ENCODE data around the gene KLF5. TPM values are rescaled to one million over a fixed set of nuclear protein-coding genes. Genes with fewer than 3 reads are reported as not detected.

KLF5 gene
- total and polyA plus RNA-seq, 10 of the 15 experiments (the other 5 are each of a cell fraction or from before 2014, with no cell fraction given), result 0.43 to 5.2 (median 1.0) TPM

DNA sequence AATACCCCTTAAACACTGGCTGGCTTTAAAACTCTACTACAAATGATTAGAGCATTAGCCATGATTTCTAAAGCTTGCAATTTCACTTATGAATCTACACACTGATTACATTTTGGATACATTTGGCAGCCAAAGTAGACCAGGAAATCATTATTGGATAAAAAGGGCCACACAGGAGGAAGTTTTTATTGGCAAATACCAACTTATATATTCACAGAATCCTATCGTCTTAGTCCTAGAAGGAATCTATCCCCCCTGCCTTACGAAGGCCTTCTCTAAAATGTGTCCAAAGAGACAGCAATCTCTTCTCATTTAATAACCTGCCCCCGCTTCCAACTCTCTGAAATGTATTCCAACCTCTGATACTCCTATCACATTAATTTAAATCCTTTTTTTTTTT lies 52.5 kb downstream of the KLF5 start (continued):
- TF ChIP-seq ZBTB4 (CRISPR knock-in tag; IDR thresholded peaks at IDR 0.05) (no peak), E4F1 (IDR thresholded peaks at IDR 0.05; ENCODE audit: borderline replicate concordance, partially characterized antibody) (no peak), SP1 (IDR thresholded peaks at IDR 0.05; ENCODE audit: low read depth, low read length) (no peak), CHD2 (IDR thresholded peaks at IDR 0.05; ENCODE audit: borderline replicate concordance, low read depth, low read length) (no peak), SUZ12 (IDR thresholded peaks at IDR 0.05; ENCODE audit: unreplicated experiment) (no peak)

DNA sequence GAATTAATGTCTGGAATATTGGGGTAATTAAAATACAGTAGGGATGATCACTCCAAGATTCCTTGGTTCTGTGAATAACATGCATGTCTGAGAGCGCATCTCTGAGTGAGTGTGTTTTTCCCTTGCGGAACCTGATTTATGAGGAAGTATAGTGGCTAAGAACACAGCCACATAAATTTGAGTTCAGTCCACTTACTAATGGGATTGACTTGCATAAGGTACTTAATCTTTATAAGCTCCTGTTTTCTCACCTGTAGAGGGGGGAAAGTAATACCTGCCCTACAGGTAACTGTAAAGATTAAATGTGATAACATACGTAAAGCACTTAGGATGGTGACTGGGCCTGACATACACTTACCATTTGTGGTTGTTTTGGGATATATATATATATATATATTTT lies 60.8 kb downstream of the KLF5 start:
- H2AFZ ChIP-seq (ENCODE audit: control insufficient read depth, low read depth, low read length), result no peak overlapping the region
- RAD21 ChIA-PET (ENCODE audit: unreplicated experiment), result no interaction called here
- SMC1A ChIA-PET (ENCODE audit: uncharacterized antibody, unreplicated experiment), result no interaction called here
- no peak overlapping the region for H3K9ac ChIP-seq (ENCODE audit: control insufficient read depth, insufficient read depth, low read length)
- FAIRE-seq (no peak), DNase-seq (ENCODE audit: low read depth, low spot score) (no peak), ATAC-seq (no peak)
- H3K27ac ChIP-seq (ENCODE audit: control insufficient read depth, insufficient read depth), result no peak overlapping the region
- H3K9me3 ChIP-seq (replicated peaks; ENCODE audit: control insufficient read depth, insufficient read depth, low read length), result no peaks in the 10 kb centered on the region
- intact Hi-C loops (cut with micrococcal nuclease; ENCODE audit: unreplicated experiment), result no loop called here
- H3K27me3 ChIP-seq (replicated peaks in 1 of 2; ENCODE audit: control insufficient read depth in 2 of 2, insufficient read depth in 2 of 2, low read length in 1 of 2), result no peaks in the 10 kb centered on the region
- in situ Hi-C loops (cut with MboI), result no loop called here
- WGBS (ENCODE audit: insufficient coverage, insufficient replicate concordance, low lambda C conversion rate, missing lambda C conversion rate), result 98% methylated on average over 3 of the region's 3 CpGs
- no peaks in the 10 kb centered on the region for H3K4me1 ChIP-seq (ENCODE audit: control insufficient read depth, insufficient read depth, low read length)
- CTCF ChIA-PET, result no interaction called here
- POLR2A ChIA-PET, result no interaction called here
- H4K20me1 ChIP-seq (ENCODE audit: control insufficient read depth, insufficient read depth), result no peaks in the 10 kb centered on the region
- no TSS peak for BruUV-seq (replicated peaks)
- no peaks in the 10 kb centered on the region for H3K79me2 ChIP-seq (ENCODE audit: control insufficient read depth, insufficient read depth, low read length)
- no peaks in the 10 kb centered on the region for H3K36me3 ChIP-seq (ENCODE audit: control insufficient read depth in 2 of 2, insufficient read depth in 2 of 2, low read length in 1 of 2)
- H3K4me3 ChIP-seq, result no peak overlapping the region
- no peak overlapping the region for H3K4me2 ChIP-seq (ENCODE audit: control insufficient read depth, insufficient read depth)
- no peak for TF ChIP-seq TCF12 (IDR thresholded peaks at IDR 0.05; ENCODE audit: low read depth, low read length)
- TF ChIP-seq, protein P1, sequence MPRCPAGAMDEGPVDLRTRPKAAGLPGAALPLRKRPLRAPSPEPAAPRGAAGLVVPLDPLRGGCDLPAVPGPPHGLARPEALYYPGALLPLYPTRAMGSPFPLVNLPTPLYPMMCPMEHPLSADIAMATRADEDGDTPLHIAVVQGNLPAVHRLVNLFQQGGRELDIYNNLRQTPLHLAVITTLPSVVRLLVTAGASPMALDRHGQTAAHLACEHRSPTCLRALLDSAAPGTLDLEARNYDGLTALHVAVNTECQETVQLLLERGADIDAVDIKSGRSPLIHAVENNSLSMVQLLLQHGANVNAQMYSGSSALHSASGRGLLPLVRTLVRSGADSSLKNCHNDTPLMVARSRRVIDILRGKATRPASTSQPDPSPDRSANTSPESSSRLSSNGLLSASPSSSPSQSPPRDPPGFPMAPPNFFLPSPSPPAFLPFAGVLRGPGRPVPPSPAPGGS (IDR thresholded peaks at IDR 0.05; ENCODE audit: borderline replicate concordance, insufficient read depth, low read depth, low read length, poor library complexity, severe bottlenecking), result no peak
- TF ChIP-seq ZNF207 (IDR thresholded peaks at IDR 0.05; ENCODE audit: borderline replicate concordance), result no peak
- no peak for TF ChIP-seq HDGF (IDR thresholded peaks at IDR 0.05)
- no peak for TF ChIP-seq SKIL (IDR thresholded peaks at IDR 0.05; ENCODE audit: low read depth, poor library complexity, severe bottlenecking)
- TF ChIP-seq SREBF2 (IDR thresholded peaks at IDR 0.05; ENCODE audit: low read length), result no peak
- no peak for TF ChIP-seq RAD51 (IDR thresholded peaks at IDR 0.05)
- no peak for TF ChIP-seq WRNIP1 (IDR thresholded peaks at IDR 0.05; ENCODE audit: borderline replicate concordance, low read depth, low read length)
- TF ChIP-seq SMC3 (IDR thresholded peaks at IDR 0.05; ENCODE audit: borderline replicate concordance, low read length), result no peak

Measured in GM12878 (cell line).